ENCODE data around the gene EFNA2. TPM values are rescaled to one million over a fixed set of nuclear protein-coding genes. Genes with fewer than 3 reads are reported as not detected.

The EFNA2 gene
- total and polyA plus RNA-seq, 2 experiments from 2014 or later, result 0.34 to 13.0 TPM

GRCh38 chr19:1270213-1270853 lies 15.3 kb upstream of the EFNA2 start:
- peaks cover 46% of the 10 kb centered on the region for H3K4me1 ChIP-seq (ENCODE audit: low read depth)
- no peak for TF ChIP-seq CTCF (IDR thresholded peaks at IDR 0.05; ENCODE audit: low read depth, low read length)
- peak overlapping the region; percentile 86 for H3K4me3 ChIP-seq
- no peaks in the 10 kb centered on the region for H3K27me3 ChIP-seq
- peak overlapping the region; percentile 99 for H3K27ac ChIP-seq
- H3K36me3 ChIP-seq, result peaks cover 42% of the 10 kb centered on the region
- DNase-seq (ENCODE audit: low read depth in 1 of 2, low spot score in 1 of 2), result no peak
- no peaks in the 10 kb centered on the region for H3K9me3 ChIP-seq (ENCODE audit: low read depth)

GRCh38 chr19:1270854-1271527 lies 14.7 kb upstream of the EFNA2 start:
- H3K9me3 ChIP-seq (ENCODE audit: low read depth), result no peaks in the 10 kb centered on the region
- H3K36me3 ChIP-seq, result peaks cover 42% of the 10 kb centered on the region
- no peaks in the 10 kb centered on the region for H3K27me3 ChIP-seq
- H3K4me3 ChIP-seq, result peak overlapping the region; percentile 86
- no peak for TF ChIP-seq CTCF (IDR thresholded peaks at IDR 0.05; ENCODE audit: low read depth, low read length)
- H3K4me1 ChIP-seq (ENCODE audit: low read depth), result peaks cover 40% of the 10 kb centered on the region
- no peak for DNase-seq (ENCODE audit: low read depth in 1 of 2, low spot score in 1 of 2)
- H3K27ac ChIP-seq, result peak overlapping the region; percentile 99

- TF ChIP-seq CTCF (IDR thresholded peaks at IDR 0.05; ENCODE audit: low read depth, low read length), result no peak
- H3K4me3 ChIP-seq, result no peak overlapping the region
- peaks cover 42% of the 10 kb centered on the region for H3K36me3 ChIP-seq
- H3K9me3 ChIP-seq (ENCODE audit: low read depth), result no peaks in the 10 kb centered on the region
- peak overlapping the region; percentile 99 for H3K27ac ChIP-seq
- H3K4me1 ChIP-seq (ENCODE audit: low read depth), result peaks cover 37% of the 10 kb centered on the region
- H3K27me3 ChIP-seq, result no peaks in the 10 kb centered on the region
- DNase-seq (ENCODE audit: low read depth in 1 of 2, low spot score in 1 of 2), result no peak
These were observed 13.9 kb upstream of the EFNA2 start for GRCh38 chr19:1271528-1272422.

- H3K27ac ChIP-seq, result peak overlapping the region; percentile 53
- peaks cover 42% of the 10 kb centered on the region for H3K36me3 ChIP-seq
- H3K4me3 ChIP-seq, result no peak overlapping the region
- no peaks in the 10 kb centered on the region for H3K9me3 ChIP-seq (ENCODE audit: low read depth)
- H3K27me3 ChIP-seq, result no peaks in the 10 kb centered on the region
- no peak for DNase-seq (ENCODE audit: low read depth in 1 of 2, low spot score in 1 of 2)
- no peak for TF ChIP-seq CTCF (IDR thresholded peaks at IDR 0.05; ENCODE audit: low read depth, low read length)
- peaks cover 31% of the 10 kb centered on the region for H3K4me1 ChIP-seq (ENCODE audit: low read depth)
These were observed 13.0 kb upstream of the EFNA2 start for GRCh38 chr19:1272423-1273262.
